ENCODE results near the gene VAMP8.
"Not testable (repeated sequence)": the region's sequence is repeated elsewhere in the genome, so short reads cannot be mapped to it uniquely, and the experiment has no call there.

Gene VAMP8

GRCh38 chr2:85598594-85599340, 21.4 kb downstream of the VAMP8 start:
- DNase-seq (ENCODE audit: low spot score): no peak

- DNase-seq (ENCODE audit: low spot score): no peak
Observed at GRCh38 chr2:85599468-85600234, 22.3 kb downstream of the VAMP8 start.

- DNase-seq (ENCODE audit: low spot score): no peak
Observed at GRCh38 chr2:85600235-85600575, 22.8 kb downstream of the VAMP8 start.

- no peak for DNase-seq (ENCODE audit: low spot score)
Observed at GRCh38 chr2:85600951-85601770, 23.8 kb downstream of the VAMP8 start.

- peak; percentile 62 for DNase-seq (ENCODE audit: low spot score)
Observed at GRCh38 chr2:85601771-85602475, 24.5 kb downstream of the VAMP8 start.

- DNase-seq (ENCODE audit: low spot score): peak; percentile 93
Observed at GRCh38 chr2:85602476-85603234, 25.3 kb downstream of the VAMP8 start, which contains the start of gene TMEM150A. Gene TMEM150A, minus strand, starts transcription at chr2:85602698. Its CDS starts 750 bp downstream, at chr2:85601948.

GRCh38 chr2:85604133-85604444, 26.7 kb downstream of the VAMP8 start:
- DNase-seq (ENCODE audit: low spot score): not testable (repeated sequence)

- no peak for DNase-seq (ENCODE audit: low spot score)
Observed at GRCh38 chr2:85604568-85605339, 27.4 kb downstream of the VAMP8 start.

- DNase-seq (ENCODE audit: low spot score): peak; percentile 82
Observed at GRCh38 chr2:85605406-85606115, 28.2 kb downstream of the VAMP8 start.

GRCh38 chr2:85606116-85606455, 28.7 kb downstream of the VAMP8 start:
- no peak for DNase-seq (ENCODE audit: low spot score)

GRCh38 chr2:85607268-85608215, 30.2 kb downstream of the VAMP8 start:
- DNase-seq (ENCODE audit: low spot score): no peak

GRCh38 chr2:85611217-85611704, 33.9 kb downstream of the VAMP8 start:
- DNase-seq (ENCODE audit: low spot score): no peak

- DNase-seq (ENCODE audit: low spot score): peak; percentile 93
Observed at GRCh38 chr2:85611705-85612587, 34.6 kb downstream of the VAMP8 start, which contains the start of gene C2orf68. Gene C2orf68, minus strand, starts transcription at chr2:85612066. Its CDS starts 82 bp downstream, at chr2:85611984.

- no peak for DNase-seq (ENCODE audit: low spot score)
Observed at GRCh38 chr2:85613717-85614515, 36.5 kb downstream of the VAMP8 start.

- not testable (repeated sequence) for DNase-seq (ENCODE audit: low spot score)
Observed at GRCh38 chr2:85614757-85615156, 37.4 kb downstream of the VAMP8 start.

GRCh38 chr2:85615413-85615728, 38.0 kb downstream of the VAMP8 start:
- DNase-seq (ENCODE audit: low spot score): no peak

GRCh38 chr2:85617723-85618122, 40.3 kb downstream of the VAMP8 start:
- not testable (repeated sequence) for DNase-seq (ENCODE audit: low spot score)

All from AG08396 (cell line).